ENCODE results near the gene GNA14. TPM values are rescaled to one million over a fixed set of nuclear protein-coding genes. Genes with fewer than 3 reads are reported as not detected.

Gene GNA14
- total RNA-seq, 1 experiment from 2014 or later, result 0.37 TPM

DNA sequence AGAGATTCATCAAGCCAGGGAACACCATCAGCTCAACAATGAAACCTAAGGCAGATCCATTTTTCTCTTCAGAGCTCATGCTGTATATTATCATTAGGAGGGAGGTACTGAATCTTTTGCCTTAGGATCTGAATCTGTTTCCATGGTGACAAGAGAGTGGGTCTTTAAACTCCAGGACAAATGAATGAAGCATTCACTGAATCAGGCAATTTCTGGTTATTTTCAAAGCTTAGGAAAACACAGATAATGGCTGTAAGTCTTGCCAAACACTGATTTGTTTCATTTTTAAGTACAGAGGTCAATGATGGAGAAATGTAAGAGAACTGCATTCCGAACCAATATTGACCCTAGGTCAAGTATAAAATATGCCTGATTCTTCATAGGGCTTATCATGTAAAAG lies 84.9 kb downstream of the GNA14 start:
- H3K18ac ChIP-seq (ENCODE audit: insufficient read length, low read depth, low read length), result no peak overlapping the region
- no peak overlapping the region for H3K56ac ChIP-seq (ENCODE audit: insufficient read length, low read depth, low read length)
- no peak overlapping the region for H3K27ac ChIP-seq (ENCODE audit: insufficient read length, low read depth, low read length)
- H2BK120ac ChIP-seq (ENCODE audit: low read depth, low read length, poor library complexity, severe bottlenecking), result no peak overlapping the region
- H3K9me3 ChIP-seq (ENCODE audit: control insufficient read depth, low read depth, low read length), result no peaks in the 10 kb centered on the region
- no peak overlapping the region for H3T11ph ChIP-seq (ENCODE audit: low read length)
- no peaks in the 10 kb centered on the region for H3K27me3 Mint-ChIP-seq (ENCODE audit: low read depth)
- H2BK20ac ChIP-seq (ENCODE audit: low read depth, low read length, poor library complexity, severe bottlenecking), result no peak overlapping the region
- no peak overlapping the region for H2AFZ ChIP-seq (ENCODE audit: low read length)
- H3K27me3 ChIP-seq (ENCODE audit: insufficient read depth, low read length), result no peaks in the 10 kb centered on the region
- H4K91ac ChIP-seq (ENCODE audit: insufficient read length, low read depth, low read length), result no peak overlapping the region
- no peak overlapping the region for H3K9ac ChIP-seq (ENCODE audit: extremely low read depth, insufficient read length, low read length)
- H3K27ac Mint-ChIP-seq, result no peak overlapping the region
- no peaks in the 10 kb centered on the region for H3K36me3 Mint-ChIP-seq (ENCODE audit: insufficient read depth in 1 of 3, low read depth in 3 of 3)
- H4K5ac ChIP-seq (ENCODE audit: insufficient read length, low read depth, low read length), result no peak overlapping the region
- H2AK5ac ChIP-seq (ENCODE audit: insufficient read length, low read length), result no peak overlapping the region
- H2BK12ac ChIP-seq (ENCODE audit: insufficient read length, low read depth, low read length), result no peak overlapping the region
- H3K79me1 ChIP-seq (ENCODE audit: insufficient read depth, low read depth, low read length, poor library complexity, severe bottlenecking), result no peaks in the 10 kb centered on the region
- no peaks in the 10 kb centered on the region for H4K20me1 ChIP-seq (ENCODE audit: control insufficient read depth, insufficient read depth, insufficient read length)
- peaks cover 2% of the 10 kb centered on the region; the same call in 1 of the 2 replicates for H3K4me1 ChIP-seq (ENCODE audit: insufficient read depth, low read length)
- no peaks in the 10 kb centered on the region for H3K79me2 ChIP-seq (ENCODE audit: insufficient read depth, low read length)
- TF ChIP-seq CTCF (conservative IDR thresholded peaks at IDR 0.05), result no peak
- no peak overlapping the region for H4K8ac ChIP-seq (replicated peaks; ENCODE audit: insufficient read length, low read depth, low read length)
- no peak overlapping the region for H3K23ac ChIP-seq (ENCODE audit: insufficient read length, low read depth, low read length)
- peaks cover 0 to 6% of the 10 kb centered on the region in 2 experiments; a peak in 3 of 4 replicates for H3K4me1 Mint-ChIP-seq
- no peak overlapping the region for H2BK15ac ChIP-seq (ENCODE audit: low read depth, low read length)
- WGBS (ENCODE audit: extremely low coverage, insufficient read length, low lambda C conversion rate), result no CpG with 5 or more reads among the region's 1 CpG
- no peak overlapping the region for H3K14ac ChIP-seq (ENCODE audit: insufficient read depth, low read length)
- DNase-seq, result no peak
- no peaks in the 10 kb centered on the region for H3K9me3 Mint-ChIP-seq
- no peaks in the 10 kb centered on the region for H3K23me2 ChIP-seq (ENCODE audit: insufficient read length, low read depth, low read length, poor library complexity, severe bottlenecking)
- H2BK5ac ChIP-seq (ENCODE audit: insufficient read length, low read length), result no peak overlapping the region
- H3K4me3 Mint-ChIP-seq, result no peak overlapping the region
- H3K4ac ChIP-seq (ENCODE audit: low read depth, low read length), result no peak overlapping the region
- no peak overlapping the region for H3K4me2 ChIP-seq (ENCODE audit: insufficient read depth, insufficient read length, low read length)
